Progenitor cell of endocrine pancreas (in vitro differentiated cells): Measurements from ENCODE around the gene PTGDS. TPM values are rescaled to one million over a fixed set of nuclear protein-coding genes. Genes with fewer than 3 reads are reported as not detected.

Source experiments
- DNase-seq: peaks from one replicate; pipeline ENCODE4 v3.0.0; 2021; ENCODE audit warnings: low spot score; ENCODE audit not compliant: unreplicated experiment
- H3K27ac Mint-ChIP-seq: 2 replicates; pipeline ENCODE4 v1.8.0; 2021; ENCODE audit warnings: mild to moderate bottlenecking, moderate library complexity, mixed read lengths
- H3K27me3 Mint-ChIP-seq: 2 replicates; pipeline ENCODE4 v1.8.0; 2021; ENCODE audit warnings: mixed read lengths
- H3K36me3 Mint-ChIP-seq: 2 replicates; pipeline ENCODE4 v1.8.0; 2022; ENCODE audit warnings: mixed read lengths; ENCODE audit not compliant: insufficient read depth
- H3K4me1 Mint-ChIP-seq: 2 replicates; pipeline ENCODE4 v1.8.0; 2021; ENCODE audit warnings: low read depth, mixed read lengths
- H3K4me3 Mint-ChIP-seq: 2 replicates; pipeline ENCODE4 v1.8.0; 2021; ENCODE audit warnings: low read depth, mild to moderate bottlenecking, moderate library complexity, mixed read lengths
- H3K9me3 Mint-ChIP-seq: 2 replicates; pipeline ENCODE4 v1.8.0; 2021; ENCODE audit warnings: low read depth, mixed read lengths
- total RNA-seq: library from RNA; stranded (reverse); gene quantifications from 2 replicates; pipeline ENCODE4 v1.2.1, GENCODE V29; 2021
- TF ChIP-seq, protein P1 (sequence below): fragments of 200-600 bp; sonication (generic); IDR thresholded peaks from one replicate; pipeline ENCODE4 v1.5.0; 2021; ENCODE audit warnings: antibody characterized with exemption, mild to moderate bottlenecking; ENCODE audit not compliant: unreplicated experiment

PTGDS gene
- total RNA-seq, 1 donor from 2014 or later = not detected

DNA sequence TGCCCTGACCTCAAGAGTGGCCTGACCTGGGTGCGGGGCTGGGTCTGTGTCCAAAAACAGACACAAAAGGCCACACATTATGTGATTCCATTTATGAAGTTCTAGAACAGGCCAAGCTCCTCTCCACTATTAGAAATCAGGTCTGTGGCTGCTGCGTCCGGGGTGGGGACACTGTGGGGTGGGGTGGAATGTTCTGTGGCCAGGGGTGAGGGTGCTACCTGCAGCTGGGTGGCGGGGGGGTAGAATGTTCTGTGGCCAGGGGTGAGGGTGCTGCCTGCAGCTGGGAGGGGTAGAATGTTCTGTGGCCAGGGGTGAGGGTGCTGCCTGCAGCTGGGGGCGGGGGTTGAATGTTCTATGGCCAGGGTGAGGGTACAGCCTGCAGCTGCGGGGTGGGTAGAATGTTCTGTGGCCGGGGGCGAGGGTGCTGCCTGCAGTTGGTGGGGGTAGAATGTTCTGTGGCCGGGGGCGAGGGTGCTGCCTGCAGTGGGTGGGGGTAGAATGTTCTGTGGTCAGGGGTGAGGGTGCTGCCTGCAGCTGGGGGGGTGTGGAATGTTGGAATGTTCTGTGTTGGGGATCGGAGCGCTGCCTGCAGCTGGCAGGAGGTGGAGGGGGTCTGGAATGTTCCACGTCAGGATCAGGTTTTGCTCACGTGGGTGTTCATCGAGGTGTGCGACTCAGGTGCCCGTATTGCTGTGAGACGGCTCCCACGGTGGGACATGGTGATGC is 16.9 kb upstream of the PTGDS start:
- no peak overlapping the region for H3K4me3 Mint-ChIP-seq
- peaks cover 7% of the 10 kb centered on the region for H3K9me3 Mint-ChIP-seq
- H3K27ac Mint-ChIP-seq = no peak overlapping the region
- no peaks in the 10 kb centered on the region for H3K36me3 Mint-ChIP-seq
- TF ChIP-seq, protein P1, sequence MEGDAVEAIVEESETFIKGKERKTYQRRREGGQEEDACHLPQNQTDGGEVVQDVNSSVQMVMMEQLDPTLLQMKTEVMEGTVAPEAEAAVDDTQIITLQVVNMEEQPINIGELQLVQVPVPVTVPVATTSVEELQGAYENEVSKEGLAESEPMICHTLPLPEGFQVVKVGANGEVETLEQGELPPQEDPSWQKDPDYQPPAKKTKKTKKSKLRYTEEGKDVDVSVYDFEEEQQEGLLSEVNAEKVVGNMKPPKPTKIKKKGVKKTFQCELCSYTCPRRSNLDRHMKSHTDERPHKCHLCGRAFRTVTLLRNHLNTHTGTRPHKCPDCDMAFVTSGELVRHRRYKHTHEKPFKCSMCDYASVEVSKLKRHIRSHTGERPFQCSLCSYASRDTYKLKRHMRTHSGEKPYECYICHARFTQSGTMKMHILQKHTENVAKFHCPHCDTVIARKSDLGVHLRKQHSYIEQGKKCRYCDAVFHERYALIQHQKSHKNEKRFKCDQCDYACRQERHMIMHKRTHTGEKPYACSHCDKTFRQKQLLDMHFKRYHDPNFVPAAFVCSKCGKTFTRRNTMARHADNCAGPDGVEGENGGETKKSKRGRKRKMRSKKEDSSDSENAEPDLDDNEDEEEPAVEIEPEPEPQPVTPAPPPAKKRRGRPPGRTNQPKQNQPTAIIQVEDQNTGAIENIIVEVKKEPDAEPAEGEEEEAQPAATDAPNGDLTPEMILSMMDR = no peak
- H3K27me3 Mint-ChIP-seq = peaks cover 3% of the 10 kb centered on the region
- H3K4me1 Mint-ChIP-seq = no peaks in the 10 kb centered on the region
- DNase-seq = no peak

DNA sequence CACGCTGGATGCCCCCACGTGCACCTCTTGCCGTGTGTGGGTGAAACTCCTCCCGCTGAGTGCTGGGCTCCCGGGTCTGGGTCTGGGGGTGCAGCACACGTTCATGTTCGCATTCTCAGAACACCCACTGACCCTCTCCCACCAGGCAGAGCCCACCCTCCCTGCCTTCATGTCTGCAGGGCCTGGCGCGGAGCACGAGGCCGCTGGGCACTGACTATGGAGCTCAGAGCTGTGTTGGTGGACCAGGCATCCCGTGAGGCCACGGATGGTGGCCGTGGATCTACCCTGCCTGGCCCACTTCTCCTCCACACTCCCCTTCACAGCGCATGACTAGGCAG is 16.4 kb upstream of the PTGDS start:
- Mint-ChIP-seq H3K4me3 (no peak overlapping the region), H3K27ac (no peak overlapping the region), H3K4me1 (peaks cover 1% of the 10 kb centered on the region), H3K9me3 (peaks cover 7% of the 10 kb centered on the region), H3K27me3 (peaks cover 6% of the 10 kb centered on the region), H3K36me3 (no peaks in the 10 kb centered on the region)
- no peak for DNase-seq
- TF ChIP-seq, protein P1 = no peak

DNA sequence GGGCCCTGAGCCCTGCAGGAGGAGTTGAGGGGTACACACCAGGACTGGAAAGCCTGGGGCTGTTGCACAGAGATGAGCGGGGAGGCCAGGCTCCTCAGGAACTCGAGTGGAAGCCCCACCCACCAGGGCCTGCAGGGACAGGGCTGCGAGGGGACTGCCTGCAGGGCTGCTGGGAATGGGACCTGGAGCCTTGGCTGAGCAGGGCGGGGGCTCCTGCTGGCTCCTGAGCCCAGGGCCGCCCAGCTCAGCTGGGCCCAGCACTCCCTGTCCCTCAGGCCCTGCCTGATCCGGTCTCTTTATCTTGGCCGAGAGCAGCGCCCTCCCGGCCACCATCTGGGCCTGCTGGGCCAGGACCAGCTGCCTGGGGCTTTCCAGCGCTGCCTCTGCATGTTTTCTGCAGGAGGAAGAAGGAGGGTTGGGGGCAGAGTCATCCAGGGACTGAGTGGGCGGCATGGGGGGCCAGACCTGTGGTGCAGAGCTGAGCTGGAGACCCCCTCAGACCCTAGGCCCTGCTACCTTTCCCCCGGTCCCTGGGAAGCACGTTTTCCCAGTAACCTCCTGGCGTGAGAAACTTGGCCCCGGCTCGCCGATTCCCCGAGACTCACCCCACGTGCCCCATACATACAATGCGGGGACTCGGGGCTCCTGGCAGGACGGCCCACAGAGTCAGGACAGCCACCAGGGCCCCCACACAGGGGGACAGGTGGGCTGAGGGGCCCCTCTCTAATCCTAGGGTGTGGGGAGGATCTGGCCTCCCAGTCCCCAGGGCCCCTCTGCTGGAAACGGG is 15.8 kb upstream of the PTGDS start:
- DNase-seq = no peak
- Mint-ChIP-seq H3K27me3 (peaks cover 12% of the 10 kb centered on the region), H3K9me3 (peaks cover 3% of the 10 kb centered on the region), H3K4me3 (no peak overlapping the region), H3K4me1 (peaks cover 3% of the 10 kb centered on the region), H3K36me3 (no peaks in the 10 kb centered on the region), H3K27ac (no peak overlapping the region)
- TF ChIP-seq, protein P1 = no peak

DNA sequence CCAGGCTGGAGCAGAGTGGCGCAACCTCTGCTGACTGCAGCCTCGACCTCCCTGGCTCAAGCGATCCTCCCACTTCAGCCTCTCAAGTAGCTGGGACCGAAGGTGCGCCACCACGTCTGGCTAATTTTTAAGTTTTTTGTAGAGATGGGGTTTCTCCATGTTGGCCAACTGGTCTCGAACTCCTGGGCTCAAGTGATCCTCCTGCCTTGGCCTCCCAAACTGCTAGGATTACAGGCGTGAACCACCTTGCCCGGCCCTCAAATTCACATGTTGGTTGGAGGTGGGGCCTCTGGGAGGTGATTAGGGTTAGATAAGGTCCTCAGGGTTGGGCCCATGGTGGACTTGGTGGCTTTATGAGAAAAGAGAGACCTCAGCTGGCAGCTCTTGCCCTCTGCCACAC is 15.1 kb upstream of the PTGDS start:
- H3K27me3 Mint-ChIP-seq = peaks cover 12% of the 10 kb centered on the region
- peaks cover 3% of the 10 kb centered on the region for H3K4me1 Mint-ChIP-seq
- TF ChIP-seq, protein P1 = no peak

DNA sequence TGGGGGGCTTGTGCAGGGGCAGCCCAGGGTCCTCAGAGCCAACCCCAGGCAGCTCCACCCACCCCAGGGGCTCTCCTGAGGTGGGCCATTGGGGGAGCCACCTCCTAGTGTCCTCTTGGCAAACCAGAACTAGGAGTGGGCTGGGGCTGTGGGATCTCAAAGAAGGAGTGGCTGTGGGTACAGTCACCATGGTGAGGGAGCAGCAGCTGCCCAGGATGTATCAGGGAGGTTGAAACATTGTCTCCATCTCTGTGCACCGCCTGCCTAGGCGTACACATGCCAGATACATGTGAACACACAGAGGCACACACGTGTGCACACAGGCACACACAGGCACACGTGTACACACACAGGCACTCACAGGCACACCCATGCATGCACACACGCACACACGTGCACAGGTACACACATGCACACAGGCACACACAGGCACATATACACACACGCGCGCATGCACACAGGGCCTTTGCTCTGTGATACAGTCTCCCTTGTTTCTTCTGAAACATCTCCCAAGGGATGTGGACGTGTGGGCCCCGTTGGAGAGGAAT is 14.5 kb upstream of the PTGDS start:
- H3K27me3 Mint-ChIP-seq = peaks cover 12% of the 10 kb centered on the region
- H3K27ac Mint-ChIP-seq = no peak overlapping the region
- TF ChIP-seq, protein P1 = no peak
- DNase-seq = no peak
- no peaks in the 10 kb centered on the region for H3K36me3 Mint-ChIP-seq
- H3K9me3 Mint-ChIP-seq = no peaks in the 10 kb centered on the region
- H3K4me3 Mint-ChIP-seq = no peak overlapping the region
- H3K4me1 Mint-ChIP-seq = peaks cover 3% of the 10 kb centered on the region

More for the DNA sequence above, 15.1 kb upstream of the PTGDS start:
- no peak for DNase-seq
- Mint-ChIP-seq H3K9me3 (no peaks in the 10 kb centered on the region), H3K27ac (no peak overlapping the region), H3K4me3 (no peak overlapping the region), H3K36me3 (no peaks in the 10 kb centered on the region)
